BJ (cell line): ENCODE results near the gene USP34. TPM values are rescaled to one million over a fixed set of nuclear protein-coding genes. Genes with fewer than 3 reads are reported as not detected.
"Not testable (repeated sequence)": the region's sequence is repeated elsewhere in the genome, so short reads cannot be mapped to it uniquely, and the experiment has no call there.

Experiments
- CTCF ChIA-PET: fragments of 350-600 bp; formaldehyde crosslinking; extraction: SDS; loops from one replicate; lab custom pipeline; 2021; ENCODE audit warnings: antibody characterized with exemption, inconsistent platforms; lab: Yijun Ruan, JAX
- POLR2A ChIA-PET: fragments of 300-600 bp; sonication (Branson Sonifier 250); formaldehyde crosslinking; extraction: SDS; loops from one replicate; lab custom pipeline; 2021; ENCODE audit warnings: antibody characterized with exemption; lab: Charles Lee
- DNase-seq: peaks from one replicate; pipeline ENCODE4 v3.0.0-alpha.2; 2011; ENCODE audit warnings: low read depth
- H3K27me3 ChIP-seq: 2 replicates; pipeline ENCODE4 v1.6.0; 2011; ENCODE audit warnings: low read length; ENCODE audit not compliant: control insufficient read depth, insufficient read depth
- H3K36me3 ChIP-seq: 2 replicates; pipeline ENCODE4 v1.5.1; 2011; ENCODE audit warnings: low read length; ENCODE audit not compliant: control insufficient read depth, insufficient read depth
- H3K4me3 ChIP-seq: 2 replicates; pipeline ENCODE4 v1.5.1; 2011; ENCODE audit warnings: low read depth, mild to moderate bottlenecking, control low read depth, low read length
- CTCF ChIP-seq: IDR thresholded peaks from 2 replicates; pipeline ENCODE4 v1.5.1; 2011; ENCODE audit warnings: low read depth, mild to moderate bottlenecking, control low read depth, inconsistent platforms, low read length, moderate library complexity; ENCODE audit not compliant: insufficient read depth
- polyA plus RNA-seq: library from polyadenylated mRNA; depleted of rRNA; stranded (reverse); fragments of >200 nt; gene quantifications from 2 replicates; pipeline ENCODE4 v1.2.3, GENCODE V29; 2011

USP34 gene
- polyA plus RNA-seq, 1 experiment, result 32.2 TPM

GRCh38 chr2:61456070-61456745, 14.7 kb downstream of the USP34 start:
- H3K36me3 ChIP-seq, result peaks cover 2% of the 10 kb centered on the region
- DNase-seq, result no peak
- CTCF ChIA-PET, result no interaction called here
- no peak for TF ChIP-seq CTCF
- H3K27me3 ChIP-seq, result no peaks in the 10 kb centered on the region
- POLR2A ChIA-PET, result no interaction called here
- no peak overlapping the region for H3K4me3 ChIP-seq

- H3K4me3 ChIP-seq, H3K36me3 ChIP-seq, DNase-seq, POLR2A ChIA-PET, CTCF ChIA-PET, H3K27me3 ChIP-seq: not testable (repeated sequence)
These were observed 15.9 kb downstream of the USP34 start for GRCh38 chr2:61454972-61455371.

GRCh38 chr2:61454383-61454782, 16.5 kb downstream of the USP34 start:
- Histone ChIP-seq H3K4me3 (no peak overlapping the region), H3K36me3 (peaks cover 2% of the 10 kb centered on the region), H3K27me3 (no peaks in the 10 kb centered on the region)
- no peak for TF ChIP-seq CTCF
- CTCF ChIA-PET, result no interaction called here
- POLR2A ChIA-PET, result no interaction called here
- no peak for DNase-seq

- ChIA-PET POLR2A (no interaction called here), CTCF (no interaction called here)
- H3K27me3 ChIP-seq, result no peaks in the 10 kb centered on the region
- H3K36me3 ChIP-seq, result no peaks in the 10 kb centered on the region; the same call in none of the 2 replicates
- no peak overlapping the region for H3K4me3 ChIP-seq
- TF ChIP-seq CTCF, result no peak
- DNase-seq, result no peak
These were observed 18.5 kb downstream of the USP34 start for GRCh38 chr2:61452392-61452791.

GRCh38 chr2:61451178-61451577, 19.7 kb downstream of the USP34 start:
- no peak for TF ChIP-seq CTCF
- POLR2A ChIA-PET, result no interaction called here

GRCh38 chr2:61450144-61450543, 20.7 kb downstream of the USP34 start:
- ChIA-PET CTCF (no interaction called here), POLR2A (no interaction called here)
- Histone ChIP-seq H3K4me3 (no peak overlapping the region), H3K36me3 (no peaks in the 10 kb centered on the region; the same call in 1 of the 2 replicates), H3K27me3 (no peaks in the 10 kb centered on the region)
- no peak for DNase-seq
- TF ChIP-seq CTCF, result no peak

More at GRCh38 chr2:61451178-61451577, 19.7 kb downstream of the USP34 start:
- CTCF ChIA-PET, result no interaction called here
- Histone ChIP-seq H3K27me3 (no peaks in the 10 kb centered on the region), H3K4me3 (no peak overlapping the region), H3K36me3 (no peaks in the 10 kb centered on the region; the same call in 1 of the 2 replicates)
- no peak for DNase-seq
